WTC11 (cell line): Measurements from ENCODE around the gene SRGAP2B. TPM values are rescaled to one million over a fixed set of nuclear protein-coding genes. Genes with fewer than 3 reads are reported as not detected.
A peak's percentile ranks its signal among the peaks of the same experiment; 100 is the strongest.
"Not testable (repeated sequence)": the region's sequence is repeated elsewhere in the genome, so short reads cannot be mapped to it uniquely, and the experiment has no call there.

Experiments
- ATAC-seq: fragments of 200-7000 bp; cut with Tn5 transposase; 2 replicates; pipeline ENCODE4 v1.10.0; 2021; ENCODE audit warnings: mild to moderate bottlenecking, moderate library complexity
- CTCF ChIA-PET: fragments of 300-600 bp; sonication (Branson Sonifier 250); formaldehyde crosslinking; loops from one replicate; lab custom pipeline; 2021; ENCODE audit warnings: antibody characterized with exemption; lab: Charles Lee
- POLR2A ChIA-PET: fragments of 350-600 bp; sonication (Branson Sonifier 250); formaldehyde crosslinking; loops from one replicate; lab custom pipeline; 2021; ENCODE audit warnings: antibody characterized with exemption; lab: Charles Lee
- DNase-seq: peaks from one replicate; pipeline ENCODE4 v3.0.0; 2021; ENCODE audit warnings: low spot score
- H3K27ac Mint-ChIP-seq: 2 replicates; pipeline ENCODE4 v1.8.0; 2021; ENCODE audit warnings: mixed read lengths
- H3K27me3 Mint-ChIP-seq: 2 replicates; pipeline ENCODE4 v1.8.0; 2021; ENCODE audit warnings: low read depth, mild to moderate bottlenecking, moderate library complexity, mixed read lengths
- H3K36me3 Mint-ChIP-seq: 2 replicates; pipeline ENCODE4 v1.8.0; 2021; ENCODE audit warnings: mixed read lengths
- H3K4me1 Mint-ChIP-seq: 2 replicates; pipeline ENCODE4 v1.8.0; 2022; ENCODE audit warnings: mixed read lengths
- H3K4me3 Mint-ChIP-seq: 2 replicates; pipeline ENCODE4 v1.8.0; 2021; ENCODE audit warnings: mild to moderate bottlenecking, moderate library complexity, mixed read lengths
- H3K9me3 Mint-ChIP-seq: 2 replicates; pipeline ENCODE4 v1.8.0; 2021; ENCODE audit warnings: mixed read lengths
- total RNA-seq: library from RNA; stranded (reverse); gene quantifications from 3 replicates; pipeline ENCODE4 v1.2.3, GENCODE V29; 2021

Gene SRGAP2B
- total RNA-seq, 1 experiment from 2014 or later: 64.8 TPM

DNA sequence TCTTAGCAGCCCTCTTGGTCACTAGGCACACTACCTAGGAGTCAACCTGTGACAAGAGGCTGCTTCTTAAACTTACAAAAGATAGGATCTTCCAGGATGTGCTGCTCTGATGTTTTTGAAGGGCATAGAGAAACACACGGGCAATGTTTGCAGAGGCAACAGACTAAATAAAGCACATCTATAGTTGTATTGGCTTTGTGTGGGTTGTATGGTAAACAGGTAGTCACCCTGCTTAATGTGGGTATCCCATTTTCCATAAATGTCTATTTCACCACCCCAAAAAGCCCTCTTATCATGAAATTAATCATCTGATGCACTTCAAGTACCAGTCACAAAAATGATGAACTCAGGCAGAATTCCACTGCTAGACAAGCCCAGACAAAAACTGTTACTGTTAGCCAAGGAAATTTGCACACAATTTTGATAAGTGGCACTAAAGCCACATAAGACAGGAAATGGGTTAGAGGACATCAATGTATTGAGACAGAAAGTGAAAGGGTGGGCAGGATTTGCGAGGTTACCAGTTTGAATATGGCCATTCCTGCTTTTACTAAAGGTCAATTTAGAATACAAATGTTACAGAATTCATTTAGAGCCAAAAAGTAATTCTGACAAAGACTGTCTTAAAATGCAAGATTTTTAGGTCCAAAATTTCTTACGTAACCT lies 205.5 kb downstream of the SRGAP2B start:
- H3K9me3 Mint-ChIP-seq, H3K36me3 Mint-ChIP-seq, H3K4me1 Mint-ChIP-seq, CTCF ChIA-PET, ATAC-seq, H3K27ac Mint-ChIP-seq, POLR2A ChIA-PET, H3K27me3 Mint-ChIP-seq, H3K4me3 Mint-ChIP-seq, DNase-seq: not testable (repeated sequence)

- H3K27ac Mint-ChIP-seq, DNase-seq, POLR2A ChIA-PET, ATAC-seq, H3K4me1 Mint-ChIP-seq, H3K27me3 Mint-ChIP-seq, H3K4me3 Mint-ChIP-seq, H3K36me3 Mint-ChIP-seq, H3K9me3 Mint-ChIP-seq, CTCF ChIA-PET: not testable (repeated sequence)
Measured at GRCh38 chr1:144883022-144883421, 212.1 kb downstream of the SRGAP2B start.

DNA sequence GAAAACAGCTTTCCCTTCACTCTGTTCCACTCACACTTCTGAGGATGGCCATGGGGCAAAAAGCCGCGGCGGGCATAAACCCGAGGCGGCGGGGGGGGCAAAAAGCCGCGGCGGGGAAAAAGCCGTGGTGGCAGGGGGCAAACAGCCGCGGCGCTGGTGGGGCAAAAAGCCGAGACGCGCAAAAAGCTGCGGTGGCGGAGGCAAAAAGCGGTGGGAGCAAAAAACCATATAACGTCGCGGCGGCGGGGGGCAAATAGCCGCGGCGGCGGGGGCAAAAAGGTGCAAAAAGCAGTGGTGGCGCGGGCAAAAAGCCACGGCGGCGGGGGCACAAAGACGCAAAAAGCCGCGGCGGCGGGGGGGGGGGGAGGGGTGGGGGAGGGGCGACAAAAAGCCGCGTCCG lies 212.8 kb downstream of the SRGAP2B start:
- CTCF ChIA-PET, H3K4me1 Mint-ChIP-seq, POLR2A ChIA-PET, H3K9me3 Mint-ChIP-seq, H3K36me3 Mint-ChIP-seq, H3K27ac Mint-ChIP-seq, H3K27me3 Mint-ChIP-seq, ATAC-seq, H3K4me3 Mint-ChIP-seq: not testable (repeated sequence)
- DNase-seq: peak; percentile 5

DNA sequence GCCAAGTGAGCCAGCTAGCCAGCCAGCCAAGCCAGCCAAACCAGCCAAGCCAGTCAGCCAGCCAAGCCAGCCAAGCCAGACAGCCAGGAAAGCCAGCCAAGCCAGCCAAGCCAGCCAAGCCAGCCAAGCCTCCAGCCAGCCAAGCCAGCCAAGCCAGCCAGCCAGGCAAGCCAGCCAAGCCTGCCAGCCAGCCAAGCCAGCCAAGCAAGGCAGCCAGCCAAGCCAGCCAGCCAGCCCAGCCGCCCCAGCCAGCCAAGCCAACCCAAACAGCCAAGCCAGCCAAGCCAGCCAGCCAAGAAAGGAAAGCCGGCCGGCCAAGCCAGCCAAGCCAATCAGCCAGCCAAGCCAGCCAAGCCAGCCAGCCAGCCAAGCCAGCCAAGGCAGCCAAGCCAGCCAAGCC lies 236.5 kb downstream of the SRGAP2B start:
- H3K27me3 Mint-ChIP-seq, ATAC-seq, CTCF ChIA-PET, H3K27ac Mint-ChIP-seq, DNase-seq, H3K9me3 Mint-ChIP-seq, H3K4me1 Mint-ChIP-seq, POLR2A ChIA-PET, H3K4me3 Mint-ChIP-seq, H3K36me3 Mint-ChIP-seq: not testable (repeated sequence)

Other genes with a start within 250 kb of the SRGAP2B start
- 12.8 to 14.3 TPM (median 12.9 TPM) in 3 replicates for gene FAM72D, start 646 bp upstream of the SRGAP2B start, total RNA-seq
- gene PPIAL4D, start 146.8 kb upstream of the SRGAP2B start, total RNA-seq: not detected in 3 replicates